DMS79 treated with DMSO at 0.1 percent for 48 hours (cell line): ENCODE measurements around the gene MAD1L1.
"Not testable (repeated sequence)": the region's sequence is repeated elsewhere in the genome, so short reads cannot be mapped to it uniquely, and the experiment has no call there.

Experiments used
- DNase-seq: peaks from one replicate; lab custom pipeline; 2025; lab: John Stamatoyannopoulos, UW

The MAD1L1 gene

GRCh38 chr7:1815551-1816281 lies 417.0 kb downstream of the MAD1L1 start:
- DNase-seq: not testable (repeated sequence)

- no peak for DNase-seq
Observed at GRCh38 chr7:1815051-1815481, 417.7 kb downstream of the MAD1L1 start.

- no peak for DNase-seq
Observed at GRCh38 chr7:1814089-1814811, 418.5 kb downstream of the MAD1L1 start.

- DNase-seq: no peak
Observed at GRCh38 chr7:1813394-1814088, 419.2 kb downstream of the MAD1L1 start.

GRCh38 chr7:1812509-1813393 lies 420.0 kb downstream of the MAD1L1 start:
- no peak for DNase-seq

- peak; percentile 64 for DNase-seq
Observed at GRCh38 chr7:1811850-1812508, 420.8 kb downstream of the MAD1L1 start.

GRCh38 chr7:1810961-1811849 lies 421.5 kb downstream of the MAD1L1 start:
- peak; percentile 11 for DNase-seq

- DNase-seq: no peak
Observed at GRCh38 chr7:1810521-1810920, 422.2 kb downstream of the MAD1L1 start.

GRCh38 chr7:1809601-1810258 lies 423.0 kb downstream of the MAD1L1 start:
- DNase-seq: no peak

- no peak for DNase-seq
Observed at GRCh38 chr7:1809070-1809469, 423.7 kb downstream of the MAD1L1 start.

- DNase-seq: no peak
Observed at GRCh38 chr7:1807821-1808600, 424.7 kb downstream of the MAD1L1 start.

- no peak for DNase-seq
Observed at GRCh38 chr7:1806354-1806753, 426.4 kb downstream of the MAD1L1 start.

- DNase-seq: no peak
Observed at GRCh38 chr7:1804310-1804709, 428.4 kb downstream of the MAD1L1 start.

GRCh38 chr7:1802899-1803298 lies 429.8 kb downstream of the MAD1L1 start:
- DNase-seq: no peak

GRCh38 chr7:1800902-1801301 lies 431.8 kb downstream of the MAD1L1 start:
- DNase-seq: no peak

GRCh38 chr7:1798191-1798590 lies 434.6 kb downstream of the MAD1L1 start:
- no peak for DNase-seq

GRCh38 chr7:1794888-1795542 lies 437.7 kb downstream of the MAD1L1 start:
- DNase-seq: no peak

- DNase-seq: no peak
Observed at GRCh38 chr7:1787681-1788235, 445.0 kb downstream of the MAD1L1 start.
